ENCODE measurements around the gene TDRD10. TPM values are rescaled to one million over a fixed set of nuclear protein-coding genes. Genes with fewer than 3 reads are reported as not detected.

Gene TDRD10
- total RNA-seq, 2 donors from 2014 or later, result 0.12 TPM; not detected in 1

- ATAC-seq (no peak), DNase-seq (no peak)
- H3K9me3 ChIP-seq (ENCODE audit: control insufficient read depth, low read length, poor library complexity, severe bottlenecking), result no peaks in the 10 kb centered on the region
- Mint-ChIP-seq H3K27ac (peak overlapping the region; percentile 97), H3K4me1 (peaks cover 30% of the 10 kb centered on the region), H3K27me3 (no peaks in the 10 kb centered on the region), H3K36me3 (ENCODE audit: low read depth) (peaks cover 10% of the 10 kb centered on the region), H3K4me3 (peak overlapping the region; percentile 99)
Observed at GRCh38 chr1:154557248-154557938, 55.4 kb downstream of the TDRD10 start.

- H3K27me3 Mint-ChIP-seq, result no peaks in the 10 kb centered on the region
- DNase-seq (peak in 1 of 3 donors; percentile 24), ATAC-seq (no peak)
- H3K27ac Mint-ChIP-seq, result peak within 1 kb of the TSS; percentile 97
- no peaks in the 10 kb centered on the region for H3K9me3 ChIP-seq (ENCODE audit: control insufficient read depth, low read length, poor library complexity, severe bottlenecking)
- H3K36me3 Mint-ChIP-seq (ENCODE audit: low read depth), result peaks cover 10% of the 10 kb centered on the region
- peak within 1 kb of the TSS; percentile 99 for H3K4me3 Mint-ChIP-seq
- peaks cover 30% of the 10 kb centered on the region for H3K4me1 Mint-ChIP-seq
Observed at GRCh38 chr1:154557939-154558719, 56.1 kb downstream of the TDRD10 start, which contains the start of gene UBE2Q1. Gene UBE2Q1 (minus strand): TSS chr1:154558662. CDS start chr1:154558553, 109 bp downstream.

GRCh38 chr1:154558720-154559465, 56.9 kb downstream of the TDRD10 start:
- Mint-ChIP-seq H3K27me3 (no peaks in the 10 kb centered on the region), H3K4me1 (peaks cover 25% of the 10 kb centered on the region), H3K27ac (peak overlapping the region; percentile 97), H3K36me3 (ENCODE audit: low read depth) (peaks cover 6% of the 10 kb centered on the region), H3K4me3 (peak overlapping the region; percentile 93)
- DNase-seq (peak; percentile 97 to 100 (median 99)), ATAC-seq (peak; percentile 92)
- H3K9me3 ChIP-seq (ENCODE audit: control insufficient read depth, low read length, poor library complexity, severe bottlenecking), result no peaks in the 10 kb centered on the region

GRCh38 chr1:154559466-154560044, 57.5 kb downstream of the TDRD10 start:
- ATAC-seq, result peak; percentile 46
- Mint-ChIP-seq H3K4me3 (peak overlapping the region; percentile 93), H3K27ac (peak overlapping the region; percentile 97), H3K27me3 (no peaks in the 10 kb centered on the region), H3K4me1 (peaks cover 24% of the 10 kb centered on the region), H3K36me3 (ENCODE audit: low read depth) (peaks cover 6% of the 10 kb centered on the region)
- H3K9me3 ChIP-seq (ENCODE audit: control insufficient read depth, low read length, poor library complexity, severe bottlenecking), result no peaks in the 10 kb centered on the region
- DNase-seq, result peak; percentile 59 to 72 (median 65)

GRCh38 chr1:154565876-154566275, 63.9 kb downstream of the TDRD10 start:
- no peaks in the 10 kb centered on the region for H3K9me3 ChIP-seq (ENCODE audit: control insufficient read depth, low read length, poor library complexity, severe bottlenecking)
- no peak for DNase-seq
- Mint-ChIP-seq H3K27me3 (peaks cover 41% of the 10 kb centered on the region), H3K27ac (no peak overlapping the region), H3K4me1 (peaks cover 10% of the 10 kb centered on the region), H3K4me3 (no peak overlapping the region), H3K36me3 (ENCODE audit: low read depth) (peaks cover 2% of the 10 kb centered on the region)
- no peak for ATAC-seq

GRCh38 chr1:154567386-154568156, 65.6 kb downstream of the TDRD10 start, which contains the start of gene CHRNB2:
Gene CHRNB2 (plus strand): TSS chr1:154567778. CDS start chr1:154568045, 267 bp downstream.
- no peaks in the 10 kb centered on the region for H3K9me3 ChIP-seq (ENCODE audit: control insufficient read depth, low read length, poor library complexity, severe bottlenecking)
- H3K36me3 Mint-ChIP-seq (ENCODE audit: low read depth), result peaks cover 2% of the 10 kb centered on the region
- H3K4me3 Mint-ChIP-seq, result peak within 1 kb of the TSS; percentile 46
- peaks cover 13% of the 10 kb centered on the region for H3K4me1 Mint-ChIP-seq
- peaks cover 41% of the 10 kb centered on the region for H3K27me3 Mint-ChIP-seq
- ATAC-seq (peak; percentile 98), DNase-seq (peak; percentile 70 to 80 (median 78))
- no peak within 1 kb of the TSS for H3K27ac Mint-ChIP-seq

- Mint-ChIP-seq H3K36me3 (ENCODE audit: low read depth) (peaks cover 2% of the 10 kb centered on the region), H3K4me1 (peaks cover 18% of the 10 kb centered on the region), H3K4me3 (no peak overlapping the region), H3K27ac (no peak overlapping the region), H3K27me3 (peaks cover 41% of the 10 kb centered on the region)
- ATAC-seq (peak; percentile 15), DNase-seq (no peak)
- no peaks in the 10 kb centered on the region for H3K9me3 ChIP-seq (ENCODE audit: control insufficient read depth, low read length, poor library complexity, severe bottlenecking)
Observed at GRCh38 chr1:154568157-154568815, 66.3 kb downstream of the TDRD10 start.

GRCh38 chr1:154571244-154571963, 69.4 kb downstream of the TDRD10 start:
- Mint-ChIP-seq H3K36me3 (ENCODE audit: low read depth) (no peaks in the 10 kb centered on the region), H3K27me3 (peaks cover 28% of the 10 kb centered on the region), H3K4me3 (peak overlapping the region; percentile 45), H3K27ac (no peak overlapping the region), H3K4me1 (peaks cover 35% of the 10 kb centered on the region)
- ATAC-seq (no peak), DNase-seq (no peak)
- no peaks in the 10 kb centered on the region for H3K9me3 ChIP-seq (ENCODE audit: control insufficient read depth, low read length, poor library complexity, severe bottlenecking)

GRCh38 chr1:154571964-154572288, 69.9 kb downstream of the TDRD10 start:
- Mint-ChIP-seq H3K27me3 (peaks cover 23% of the 10 kb centered on the region), H3K27ac (no peak overlapping the region), H3K4me1 (peaks cover 35% of the 10 kb centered on the region), H3K4me3 (no peak overlapping the region), H3K36me3 (ENCODE audit: low read depth) (no peaks in the 10 kb centered on the region)
- no peak for DNase-seq
- H3K9me3 ChIP-seq (ENCODE audit: control insufficient read depth, low read length, poor library complexity, severe bottlenecking), result no peaks in the 10 kb centered on the region
- ATAC-seq, result no peak

- Mint-ChIP-seq H3K4me1 (peaks cover 34% of the 10 kb centered on the region), H3K4me3 (no peak overlapping the region), H3K36me3 (ENCODE audit: low read depth) (no peaks in the 10 kb centered on the region), H3K27ac (no peak overlapping the region), H3K27me3 (peaks cover 17% of the 10 kb centered on the region)
- no peak for ATAC-seq
- DNase-seq, result no peak
- H3K9me3 ChIP-seq (ENCODE audit: control insufficient read depth, low read length, poor library complexity, severe bottlenecking), result no peaks in the 10 kb centered on the region
Observed at GRCh38 chr1:154572468-154573167, 70.6 kb downstream of the TDRD10 start.

- H3K27ac Mint-ChIP-seq, result no peak overlapping the region
- H3K27me3 Mint-ChIP-seq, result peaks cover 12% of the 10 kb centered on the region
- no peaks in the 10 kb centered on the region for H3K9me3 ChIP-seq (ENCODE audit: control insufficient read depth, low read length, poor library complexity, severe bottlenecking)
- H3K4me1 Mint-ChIP-seq, result peaks cover 30% of the 10 kb centered on the region
- no peak overlapping the region for H3K4me3 Mint-ChIP-seq
- H3K36me3 Mint-ChIP-seq (ENCODE audit: low read depth), result no peaks in the 10 kb centered on the region
- no peak for DNase-seq
- ATAC-seq, result peak; percentile 51
Observed at GRCh38 chr1:154573168-154573510, 71.1 kb downstream of the TDRD10 start.
